Renal cortical epithelial cell (primary cell): ENCODE data around the gene NCK2. TPM values are rescaled to one million over a fixed set of nuclear protein-coding genes. Genes with fewer than 3 reads are reported as not detected.
A peak's percentile ranks its signal among the peaks of the same experiment; 100 is the strongest.

ENCODE experiments used
- DNase-seq: peaks from one replicate; pipeline ENCODE4 v3.0.0-alpha.2; 2011; ENCODE audit warnings: low read depth
- total RNA-seq: library from RNA; depleted of rRNA; stranded (reverse); fragments of >200 nt; gene quantifications from 2 replicates; pipeline ENCODE4 v1.2.3, GENCODE V29; 2014

Gene NCK2
- 45.7 and 65.0 TPM in 2 replicates for total RNA-seq

DNA sequence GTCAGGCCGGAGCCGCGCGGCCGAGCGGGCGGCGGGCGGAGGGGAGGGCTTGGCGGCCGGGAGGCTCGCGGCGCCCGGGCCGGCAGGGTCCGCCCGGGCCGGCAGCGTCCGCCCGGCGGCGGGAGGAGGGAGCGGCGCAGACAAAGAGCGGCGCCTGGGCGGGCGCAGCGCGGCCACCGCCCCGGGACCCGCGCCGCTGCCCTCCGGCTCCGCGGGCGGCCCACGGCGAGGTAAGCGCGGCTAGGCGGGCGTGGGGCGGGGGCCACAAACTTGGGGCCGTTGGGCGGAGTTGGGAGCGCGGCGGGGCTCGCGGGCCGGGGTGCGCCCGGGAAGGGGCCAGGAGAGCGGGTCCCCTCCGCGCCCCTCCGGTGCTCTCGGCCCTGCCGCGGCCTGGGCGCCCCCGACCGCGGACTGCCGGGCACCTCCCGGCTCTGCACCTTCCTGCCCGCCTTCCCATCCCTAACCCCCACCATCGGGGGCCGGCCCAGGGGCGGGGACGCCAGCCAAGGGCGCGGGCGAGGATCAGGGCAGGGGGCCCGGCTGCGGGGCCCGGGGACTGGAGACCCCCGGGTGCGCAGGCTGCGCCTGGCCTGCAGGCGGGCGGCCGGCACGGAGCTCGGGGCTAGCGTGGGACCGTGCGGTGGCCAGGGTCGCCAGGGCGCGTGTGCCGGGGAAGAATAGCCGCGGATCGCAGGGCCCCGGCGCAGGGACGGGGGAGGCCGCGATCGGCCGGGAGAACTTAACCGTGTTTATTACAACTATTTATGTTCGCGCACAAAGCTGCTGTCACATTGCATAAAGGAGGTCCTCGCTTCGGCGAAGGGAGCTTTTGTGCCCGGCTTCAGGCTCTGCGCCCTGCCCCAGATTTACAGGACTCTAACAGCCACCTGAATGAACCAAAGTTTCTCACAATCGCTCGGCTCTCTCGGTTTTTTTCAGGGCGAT, at the start of gene NCK2:
Gene NCK2 (plus strand): TSS at position 4 of the 945 bp plus-strand sequence. CDS start 110,152 bp downstream, outside the sequence.
- no peak for DNase-seq

DNA sequence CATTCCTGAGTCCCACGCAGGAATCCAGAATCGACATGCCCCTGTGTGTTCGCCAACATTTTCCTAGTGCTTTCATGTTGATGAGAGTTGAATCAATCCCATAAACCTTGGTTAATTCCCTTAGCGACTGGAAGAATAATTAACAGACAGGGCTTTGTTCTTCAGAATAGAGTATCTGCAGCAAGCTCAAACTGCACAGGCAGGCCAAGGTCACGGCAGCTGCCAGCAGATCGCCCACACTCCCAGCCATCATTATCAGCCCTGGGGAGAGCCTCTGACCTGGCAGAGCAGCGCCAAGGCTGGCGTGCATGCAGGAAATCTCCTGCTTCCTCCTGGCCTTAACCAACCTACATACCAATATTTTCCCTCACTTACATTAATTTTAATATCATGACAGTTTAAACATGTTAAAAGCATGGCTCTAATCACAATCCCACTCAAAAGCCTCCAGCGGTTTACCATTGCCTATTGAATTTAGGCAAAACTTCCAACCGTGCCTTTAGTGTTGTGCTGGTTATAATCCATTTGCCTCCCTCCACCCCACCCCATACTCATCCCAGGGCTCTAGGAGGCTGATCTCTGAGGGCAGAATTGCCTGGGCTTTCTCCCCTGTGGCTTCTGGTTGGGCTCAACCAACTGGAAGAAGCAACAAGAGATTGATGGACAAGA, 46.8 kb upstream of the NCK2 start:
- DNase-seq: peak; percentile 73

DNA sequence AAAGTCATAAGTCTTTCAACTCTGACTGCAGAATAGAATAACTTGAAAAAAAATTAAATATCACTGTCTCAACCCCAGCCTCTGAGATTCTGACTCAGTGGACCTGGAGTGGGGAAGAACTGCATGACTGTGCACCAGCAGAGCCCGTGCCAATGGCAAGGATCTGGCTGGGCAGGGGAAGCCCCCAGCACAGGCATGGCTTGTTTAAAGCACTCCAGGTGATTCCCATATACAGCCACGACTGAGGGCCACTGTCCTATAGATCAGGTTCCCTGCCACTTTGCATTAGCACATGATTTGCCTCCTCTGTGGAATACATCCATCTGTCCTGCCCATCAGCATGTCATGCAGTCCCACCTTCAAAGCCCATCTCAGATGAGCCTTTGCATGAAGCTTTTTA, 45.9 kb upstream of the NCK2 start:
- no peak for DNase-seq

DNA sequence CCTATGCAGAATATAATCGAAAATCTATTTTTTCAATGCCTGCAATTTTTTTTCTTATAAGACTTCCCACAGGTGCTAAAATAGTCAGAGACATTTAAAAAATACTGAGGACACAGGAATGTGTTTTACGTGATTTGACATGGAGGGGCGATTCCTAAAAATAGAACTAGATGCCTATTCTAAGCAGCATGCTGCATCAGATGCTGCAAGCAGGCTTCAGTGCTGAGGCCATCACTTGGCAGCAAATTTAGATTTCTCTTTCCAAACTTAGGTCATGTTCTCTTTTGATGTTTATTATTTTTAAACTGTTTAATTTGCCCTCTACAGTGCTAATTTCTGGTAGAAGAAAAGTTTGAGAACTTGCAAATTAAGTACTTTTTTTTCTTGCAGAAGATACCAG, 43.7 kb upstream of the NCK2 start:
- no peak for DNase-seq

DNA sequence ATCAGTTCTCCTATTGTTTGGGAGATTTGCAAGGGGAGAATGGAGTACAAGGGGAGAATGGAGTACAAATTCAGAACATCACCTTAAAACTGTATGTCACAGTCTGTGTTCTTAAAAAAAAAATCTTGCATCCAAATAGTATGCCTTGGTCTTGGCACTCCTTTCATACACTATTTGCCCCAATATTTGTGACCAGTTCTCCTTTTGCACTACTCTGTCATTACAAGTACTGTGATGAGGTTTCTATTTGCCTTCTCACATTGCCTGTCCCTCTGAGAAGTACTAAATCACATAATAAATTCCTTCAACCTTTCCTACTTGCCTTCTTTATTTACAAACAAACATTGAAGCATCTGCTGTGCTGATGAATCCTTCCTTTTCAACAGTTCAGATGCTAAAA, 36.0 kb upstream of the NCK2 start:
- DNase-seq: no peak

DNA sequence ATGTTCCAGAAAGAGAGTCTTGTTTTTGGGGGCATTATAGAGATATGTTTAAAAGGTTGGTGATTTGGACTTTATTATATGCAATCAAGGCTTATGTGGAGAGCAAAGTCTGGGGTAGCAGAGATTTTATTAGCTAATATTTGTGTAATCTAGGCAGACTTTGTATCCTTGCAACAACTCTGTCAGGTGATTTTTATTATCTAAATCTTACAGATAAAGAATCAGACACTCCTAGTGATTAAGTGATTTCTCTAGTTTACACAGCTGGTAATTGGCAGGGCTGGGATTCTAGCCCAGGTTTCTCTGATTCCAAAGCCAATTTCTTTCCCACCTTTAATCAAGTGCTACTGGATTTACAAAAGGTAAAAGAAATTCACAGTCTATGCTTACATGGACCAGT, 33.3 kb upstream of the NCK2 start:
- no peak for DNase-seq

DNA sequence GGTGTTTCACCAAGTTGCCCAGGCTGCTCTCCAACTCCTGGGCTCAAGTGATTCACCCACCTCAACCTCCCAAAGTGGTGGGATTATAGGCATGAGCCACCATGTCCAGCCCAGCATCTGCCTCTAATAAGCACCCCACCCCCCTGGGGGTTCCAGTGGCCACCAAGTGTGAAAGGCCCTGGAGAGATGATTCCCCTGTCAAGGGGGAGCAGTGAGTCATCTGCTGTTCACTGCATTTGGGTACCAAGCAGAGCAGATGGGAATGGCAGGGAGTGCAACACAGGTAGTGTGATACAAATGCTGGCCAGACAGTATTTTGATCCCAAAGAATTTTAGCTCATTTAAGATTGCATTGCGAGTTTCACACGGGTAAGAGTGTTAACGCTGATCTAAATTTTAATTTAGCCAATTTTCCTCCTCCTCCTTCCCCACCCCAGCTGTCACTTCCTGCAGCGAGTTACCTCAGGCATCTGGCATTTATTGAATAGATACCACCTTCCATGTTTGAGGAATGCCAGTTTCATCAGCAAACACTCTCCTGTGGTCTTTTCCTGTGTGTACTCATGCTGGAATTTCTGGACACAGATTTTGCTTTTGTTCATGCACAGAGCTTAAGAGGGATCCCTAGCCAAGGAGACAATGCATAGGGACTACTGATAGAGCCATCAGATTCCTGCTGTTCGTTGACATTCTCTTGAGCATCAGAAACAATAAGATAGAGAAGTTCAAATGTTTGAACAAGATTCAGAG, 32.4 kb upstream of the NCK2 start:
- DNase-seq: peak; percentile 41

DNA sequence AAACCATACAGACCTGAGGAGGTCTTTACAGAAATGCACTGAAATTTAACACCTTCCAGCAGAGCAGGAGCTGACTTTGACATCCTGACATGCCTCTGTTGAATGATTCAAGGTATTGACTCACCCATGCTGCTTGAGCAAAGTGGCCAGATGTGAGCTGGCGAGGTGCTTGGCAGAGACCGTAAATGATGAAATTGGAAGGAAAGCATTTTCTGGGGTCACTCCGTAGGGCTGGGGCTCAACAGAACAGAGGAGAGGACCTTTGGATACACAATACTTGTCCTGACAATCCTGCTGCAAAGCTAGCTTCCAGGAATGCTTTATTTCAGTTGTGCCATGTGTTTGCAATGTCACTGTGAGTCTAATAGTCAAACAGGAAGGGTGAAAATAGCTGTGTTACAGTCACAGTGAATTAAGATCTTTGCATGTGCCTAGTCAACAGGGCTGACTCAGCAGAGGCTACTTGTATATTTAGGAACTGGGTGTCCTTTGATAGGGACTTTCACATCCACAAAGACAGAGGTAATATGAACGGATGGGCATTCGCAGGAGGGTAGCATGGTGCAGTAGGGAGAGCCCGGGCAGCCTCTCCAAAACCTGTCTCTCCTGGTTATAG, 31.6 kb upstream of the NCK2 start:
- DNase-seq: peak; percentile 46

DNA sequence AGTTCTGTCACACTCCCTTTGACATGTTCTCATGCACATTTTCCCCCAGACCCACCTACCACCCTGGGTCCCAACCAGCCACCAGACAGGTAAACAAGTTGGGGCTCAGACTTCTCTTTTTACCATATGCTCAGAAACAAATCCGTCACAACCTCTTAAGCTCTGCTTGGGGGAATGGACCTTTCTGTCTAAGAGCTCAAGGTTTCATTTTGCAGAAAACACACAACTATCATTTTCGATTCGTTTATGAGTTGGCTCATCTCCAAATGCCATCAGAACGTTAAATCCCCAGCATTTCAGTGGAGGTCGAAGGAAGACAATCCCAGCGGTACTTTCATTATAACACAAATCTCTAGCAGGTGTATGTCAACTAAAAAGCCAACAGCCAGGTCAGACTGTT, 30.6 kb upstream of the NCK2 start:
- DNase-seq: no peak

DNA sequence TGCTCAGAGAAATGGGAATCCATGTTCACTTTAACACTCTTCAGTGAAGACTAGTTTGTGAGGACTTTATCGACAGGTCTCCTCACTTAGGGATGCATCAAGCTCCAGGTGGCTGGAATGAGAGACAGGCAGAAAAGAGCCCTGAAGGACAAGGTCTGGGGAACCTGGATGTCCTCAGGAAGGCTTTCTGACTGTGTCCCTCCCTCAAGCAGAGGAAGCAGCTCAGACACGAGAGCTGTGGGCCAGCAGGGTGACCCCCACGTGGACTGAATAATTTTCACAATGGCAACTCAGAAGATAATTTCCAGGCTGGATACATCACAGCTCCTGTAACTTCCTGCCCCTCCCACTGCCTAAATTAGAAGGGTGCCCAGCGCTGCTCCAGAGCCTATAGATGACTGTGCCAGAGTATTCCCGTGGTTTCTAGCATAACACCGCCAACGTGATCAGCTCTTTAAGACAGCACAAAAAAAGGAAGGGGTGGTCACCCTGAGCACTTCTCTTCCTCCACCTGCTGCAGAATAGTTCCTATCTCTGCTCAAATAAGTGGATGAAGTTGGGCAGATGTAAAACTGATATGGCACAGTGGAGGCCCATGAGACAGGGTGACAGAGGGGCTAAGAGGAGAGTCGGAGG, 25.7 kb upstream of the NCK2 start:
- no peak for DNase-seq

DNA sequence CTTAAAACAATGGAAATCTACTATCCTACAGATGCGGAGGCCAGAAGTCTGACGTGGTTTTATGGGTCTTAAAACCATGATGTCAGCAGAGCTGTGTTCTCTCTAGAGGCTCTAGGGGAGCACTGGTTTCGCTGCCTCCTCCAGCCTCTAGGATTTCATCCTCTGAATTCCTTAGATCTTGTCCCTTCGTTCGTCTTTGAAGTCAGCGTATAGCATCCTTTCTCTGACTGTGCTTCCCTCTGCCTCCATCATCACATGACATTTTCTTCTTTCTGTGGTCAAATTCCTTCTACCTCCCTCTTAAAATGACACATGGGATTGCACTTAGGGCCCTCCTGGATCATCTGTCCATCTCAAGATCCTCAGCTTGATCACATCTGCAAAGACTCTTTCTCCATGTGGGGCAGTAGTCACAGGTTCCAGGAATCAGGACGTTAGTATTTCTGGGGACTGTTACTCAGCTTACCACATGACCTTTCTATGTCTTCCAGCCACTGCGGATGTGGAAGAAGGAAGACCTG, 22.7 kb upstream of the NCK2 start:
- DNase-seq: no peak

DNA sequence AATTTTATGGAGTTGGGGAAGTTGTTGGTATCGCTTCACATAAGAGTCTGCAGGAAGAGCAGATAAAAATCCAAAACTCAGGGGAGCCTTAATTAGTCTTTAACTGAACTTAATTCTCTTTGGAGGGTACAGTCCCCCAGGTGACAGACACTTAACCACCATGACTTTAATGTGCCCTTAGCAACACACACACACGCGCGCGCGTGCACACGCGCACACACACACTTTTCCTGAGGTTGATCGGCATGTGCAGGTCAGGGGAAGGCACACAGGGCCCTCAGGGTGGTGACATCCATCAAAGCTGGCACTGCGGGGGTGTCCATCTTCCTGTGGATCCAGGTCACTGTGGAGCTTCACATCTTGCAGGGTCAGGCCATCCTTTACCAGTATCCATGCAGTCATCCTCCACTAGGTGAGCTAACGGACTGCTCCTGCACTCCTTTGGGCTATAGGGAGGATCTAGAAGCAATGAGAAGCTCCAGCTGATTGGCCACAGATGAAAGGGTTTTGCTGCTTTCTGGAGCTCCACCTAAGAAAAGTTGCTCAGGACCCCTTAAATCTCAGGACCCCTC, 21.9 kb upstream of the NCK2 start:
- DNase-seq: no peak

DNA sequence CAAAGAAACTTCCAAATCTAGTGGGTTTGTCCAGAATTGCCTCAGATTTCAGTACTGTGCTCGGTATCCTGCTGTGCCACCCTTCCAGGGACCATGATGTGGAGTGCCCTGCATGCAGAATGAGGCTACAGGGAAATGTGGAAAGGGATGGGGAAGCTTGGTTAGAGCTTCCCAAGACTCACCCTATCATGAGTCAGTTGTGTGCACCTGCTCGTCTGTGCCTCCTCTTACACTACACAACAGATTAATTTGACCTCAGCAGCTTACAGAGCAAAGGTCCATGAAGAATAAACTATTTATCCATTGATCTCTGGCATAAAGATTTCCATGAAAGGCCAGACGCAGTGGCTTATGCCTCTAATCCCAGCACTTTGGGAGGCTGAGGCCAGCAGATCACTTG, 21.3 kb upstream of the NCK2 start:
- DNase-seq: no peak

DNA sequence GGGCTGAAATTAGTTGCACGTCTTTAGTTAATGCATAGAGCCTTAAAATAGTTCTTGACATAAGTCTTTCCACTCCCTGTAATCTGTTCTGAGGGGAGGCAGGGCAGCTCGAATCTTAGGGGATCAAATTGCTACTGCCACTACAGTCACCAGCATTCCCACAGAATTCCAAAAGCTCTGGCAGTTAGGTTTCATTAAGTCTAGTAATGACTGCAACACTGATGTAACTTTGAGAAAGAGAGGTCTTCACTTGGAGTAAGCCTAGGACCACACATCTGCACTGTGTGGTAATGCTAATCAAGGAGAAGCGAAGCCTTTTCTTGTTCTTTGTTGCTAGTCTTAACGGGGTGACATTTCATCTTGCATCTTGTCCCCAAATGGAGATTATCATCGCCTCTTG, 19.3 kb upstream of the NCK2 start:
- no peak for DNase-seq

DNA sequence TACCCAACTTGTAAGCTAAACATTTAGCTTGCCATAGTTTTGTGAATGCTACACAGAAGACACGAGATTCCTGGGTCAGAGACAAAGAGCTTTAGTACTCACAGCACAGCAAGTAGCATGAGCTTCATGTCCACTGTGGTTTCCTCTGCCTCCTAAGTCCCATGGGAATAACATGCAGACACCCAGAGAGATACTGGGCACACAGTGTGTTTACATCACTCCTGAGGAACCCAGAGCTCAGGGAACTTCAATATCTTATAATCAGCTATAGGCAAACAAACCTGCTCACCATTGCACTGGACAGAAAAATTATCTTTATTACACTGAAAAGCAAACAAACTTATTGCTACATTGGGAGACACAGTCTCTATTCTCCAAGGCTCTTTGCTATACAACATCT, 14.5 kb upstream of the NCK2 start:
- DNase-seq: no peak

DNA sequence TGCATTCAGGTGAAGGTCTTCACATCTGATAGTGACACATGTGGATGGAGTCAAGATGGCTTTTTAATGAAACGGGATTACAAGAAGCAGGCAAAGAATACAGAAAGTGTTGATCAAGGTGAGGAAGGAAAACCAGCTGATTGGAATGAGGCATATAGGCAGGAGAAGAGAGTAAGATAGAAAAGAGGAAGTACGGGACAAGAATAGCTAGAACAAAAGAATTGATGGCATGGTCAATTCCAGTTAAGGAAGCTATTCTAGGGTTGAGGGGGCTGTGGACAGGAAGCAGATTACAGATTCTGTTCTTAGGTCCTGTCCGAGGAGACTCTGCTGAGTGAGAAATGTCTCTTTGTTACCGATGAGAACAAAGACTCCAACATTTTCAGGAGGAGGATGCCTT, 13.2 kb upstream of the NCK2 start:
- no peak for DNase-seq

DNA sequence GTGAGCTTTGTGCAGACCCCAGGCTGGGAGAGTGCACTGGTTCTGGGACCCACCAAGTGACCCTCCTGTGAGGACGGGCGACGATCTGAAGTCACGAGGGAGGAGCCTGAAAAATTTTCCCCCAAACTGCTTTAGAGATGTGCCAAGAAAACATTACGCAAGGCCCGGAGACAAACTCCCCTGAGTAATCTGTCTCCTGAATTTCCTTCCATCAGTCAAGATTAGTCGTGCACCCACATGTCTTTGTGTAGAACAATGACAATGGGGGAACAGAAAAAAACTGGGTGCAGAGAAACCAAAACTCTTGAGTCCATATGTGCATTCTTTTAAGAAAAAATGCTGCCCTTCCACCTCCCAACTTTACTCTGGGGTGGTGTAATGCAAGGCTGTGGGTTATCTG, 12.6 kb upstream of the NCK2 start:
- DNase-seq: no peak

DNA sequence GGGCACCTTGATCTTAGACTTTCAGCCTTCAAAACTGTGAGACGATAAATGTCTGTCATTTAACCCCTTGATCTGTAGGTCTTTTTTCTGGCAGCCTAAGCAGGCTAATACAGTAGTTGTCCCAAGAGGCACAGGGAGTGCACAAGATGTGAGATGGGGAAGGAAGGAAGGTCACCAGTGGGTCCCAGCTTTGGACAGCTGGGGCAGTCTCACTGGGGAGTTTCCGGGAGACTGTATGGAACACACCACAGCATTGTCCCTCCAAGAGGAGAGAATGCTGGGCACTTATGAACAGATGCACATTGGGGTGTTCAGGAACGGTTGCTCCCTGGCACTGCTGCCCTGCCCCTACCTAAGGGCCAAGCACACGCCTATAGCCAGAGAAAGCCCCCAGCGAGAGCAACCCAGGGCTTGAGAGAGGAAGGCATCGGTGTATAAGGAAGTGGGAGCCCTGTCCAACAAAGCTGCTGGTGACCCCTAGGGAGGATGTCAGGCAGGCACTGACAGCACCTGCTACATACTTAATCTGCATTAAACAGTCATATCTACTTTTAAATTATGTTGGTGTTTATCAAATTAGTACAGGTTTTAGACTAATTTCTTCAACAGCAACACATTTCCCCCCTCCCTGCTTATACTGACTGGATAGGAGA, 11.6 kb upstream of the NCK2 start:
- no peak for DNase-seq

DNA sequence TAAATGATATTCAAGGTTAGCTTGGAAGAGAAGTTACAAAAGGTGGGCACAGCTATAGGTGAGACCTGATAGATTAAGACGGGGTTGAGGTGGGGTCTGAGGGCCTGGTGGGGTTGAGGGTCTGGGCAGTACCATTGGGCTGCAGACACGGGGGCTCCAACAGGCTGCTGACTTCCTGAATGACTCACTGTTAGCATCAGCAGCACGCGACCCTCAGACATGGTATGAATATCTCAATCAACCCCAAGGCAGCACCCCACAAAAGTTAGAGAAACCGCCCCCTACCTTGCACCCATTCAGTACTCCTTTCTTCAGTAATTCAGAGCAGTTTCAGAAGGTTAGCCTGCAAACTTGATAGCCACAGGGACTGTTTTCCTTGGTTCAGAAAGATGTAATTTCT, 10.8 kb upstream of the NCK2 start:
- DNase-seq: no peak

DNA sequence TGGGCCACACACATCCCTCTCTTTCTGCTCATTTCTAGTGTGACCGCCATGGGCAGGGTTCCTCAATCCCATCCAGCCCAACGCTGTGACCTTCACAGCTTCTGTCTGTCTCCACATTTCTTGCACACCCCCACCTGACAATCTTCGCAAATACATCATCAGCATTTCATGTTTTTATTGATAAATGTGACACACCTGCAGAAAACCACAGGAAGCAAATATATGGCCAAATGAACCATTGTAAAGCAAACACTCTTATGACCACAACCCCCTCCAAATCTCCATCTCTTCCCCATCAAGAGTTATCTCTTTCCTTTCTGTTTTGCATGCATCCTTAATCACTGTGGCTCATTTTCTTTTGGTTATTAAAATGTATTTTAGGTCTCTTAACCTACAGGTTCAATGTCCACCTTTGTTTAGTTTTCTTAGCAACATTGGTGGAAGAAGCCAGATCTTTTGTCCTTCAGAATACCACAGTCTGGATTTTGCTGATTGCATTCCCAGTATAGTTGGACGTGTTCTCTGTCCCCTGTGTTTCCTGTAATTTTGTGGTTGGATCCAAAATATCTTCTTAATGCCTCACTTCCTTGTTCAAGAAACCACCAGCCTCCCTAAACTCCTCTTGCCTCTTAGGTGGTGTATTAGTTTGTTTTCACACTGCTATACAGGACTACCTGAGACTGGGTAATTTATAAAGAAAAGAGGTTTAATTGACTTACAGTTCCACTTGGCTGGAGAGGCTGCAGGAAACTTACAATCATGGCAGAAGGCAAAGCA, 9.8 kb upstream of the NCK2 start:
- peak; percentile 77 for DNase-seq
